ENCODE results near the gene ARHGAP23. TPM values are rescaled to one million over a fixed set of nuclear protein-coding genes. Genes with fewer than 3 reads are reported as not detected.

The ARHGAP23 gene
- total RNA-seq, 2 donors from 2014 or later = 5.2 to 10.9 TPM

- Histone ChIP-seq H3K4me1 (peaks cover 26% of the 10 kb centered on the region), H3K9me3 (no peaks in the 10 kb centered on the region), H3K36me3 (replicated peaks in 1 of 2; ENCODE audit: insufficient read depth in 1 of 2, low read depth in 2 of 2) (no peaks in the 10 kb centered on the region), H3K27ac (no peak overlapping the region), H3K27me3 (no peaks in the 10 kb centered on the region), H3K4me3 (no peak overlapping the region)
- no peak for DNase-seq
- intact Hi-C loops (cut with DNase I) = loop anchor here (5.0 kb wide), 1 partner anchor 43 kb away; no protein-coding TSS in a partner anchor
- WGBS, 2 donors = 74 to 80% methylated on average over 8 of the region's 8 CpGs
- ATAC-seq = no peak
- TF ChIP-seq POLR2A (IDR thresholded peaks at IDR 0.05) (no peak), CTCF (IDR thresholded peaks at IDR 0.05) (no peak)
Measured at GRCh38 chr17:38554430-38555350, 126.4 kb downstream of the ARHGAP23 start.

GRCh38 chr17:38556239-38556638 lies 128.0 kb downstream of the ARHGAP23 start:
- DNase-seq (no peak), ATAC-seq (no peak)
- H3K27ac ChIP-seq = no peak overlapping the region
- no peaks in the 10 kb centered on the region for H3K27me3 ChIP-seq
- intact Hi-C loops (cut with DNase I) = loop anchor here (5.0 kb wide), 1 partner anchor 41 kb away; no protein-coding TSS in a partner anchor
- TF ChIP-seq POLR2A (IDR thresholded peaks at IDR 0.05) (no peak), CTCF (IDR thresholded peaks at IDR 0.05) (no peak)
- peaks cover 35% of the 10 kb centered on the region for H3K4me1 ChIP-seq
- H3K36me3 ChIP-seq (replicated peaks in 1 of 2; ENCODE audit: insufficient read depth in 1 of 2, low read depth in 2 of 2) = no peaks in the 10 kb centered on the region
- no peaks in the 10 kb centered on the region for H3K9me3 ChIP-seq
- H3K4me3 ChIP-seq = no peak overlapping the region
- WGBS, 2 donors = 88 to 89% methylated on average over 6 of the region's 6 CpGs

DNA sequence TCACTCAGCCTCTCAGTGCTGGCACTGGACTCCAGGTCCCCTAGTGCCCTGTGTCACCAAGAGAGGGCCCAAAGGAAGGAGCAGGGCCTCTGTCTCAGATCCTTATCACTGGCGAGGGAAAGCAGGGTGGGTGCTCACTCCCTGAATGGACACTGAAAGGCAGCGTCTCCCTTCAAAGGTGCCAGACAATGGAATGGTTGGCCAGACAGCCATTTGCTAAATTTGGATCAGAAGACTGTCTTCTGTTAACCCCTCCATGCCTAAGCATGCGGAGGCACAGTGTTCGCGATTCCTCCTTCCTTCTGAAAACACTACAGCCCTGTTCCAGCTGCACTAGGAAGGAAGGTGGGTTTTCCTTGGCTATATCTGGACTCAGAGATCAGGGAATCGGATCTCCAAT lies 129.1 kb downstream of the ARHGAP23 start:
- Histone ChIP-seq H3K4me3 (no peak overlapping the region), H3K27me3 (peaks cover 0 to 8% of the 10 kb centered on the region in 2 donors), H3K27ac (peak overlapping the region in 3 of 4 donors; percentile 31 to 68 (median 45)), H3K9me3 (no peaks in the 10 kb centered on the region), H3K4me1 (peaks cover 35% of the 10 kb centered on the region), H3K36me3 (replicated peaks in 1 of 2; ENCODE audit: insufficient read depth in 1 of 2, low read depth in 2 of 2) (no peaks in the 10 kb centered on the region)
- TF ChIP-seq POLR2A (IDR thresholded peaks at IDR 0.05) = no peak
- TF ChIP-seq CTCF (IDR thresholded peaks at IDR 0.05) = no peak
- DNase-seq (no peak), ATAC-seq (no peak)
- 67 to 87% methylated on average over 3 to 6 of the region's 6 CpGs for WGBS, 2 donors
- intact Hi-C loops (cut with DNase I) = loop anchor here (5.0 kb wide), 1 partner anchor 40 kb away; no protein-coding TSS in a partner anchor

- Histone ChIP-seq H3K4me1 (peaks cover 35% of the 10 kb centered on the region), H3K27ac (peak overlapping the region; percentile 22 to 68 (median 38)), H3K4me3 (no peak overlapping the region), H3K9me3 (no peaks in the 10 kb centered on the region), H3K27me3 (peaks cover 0 to 15% of the 10 kb centered on the region in 2 donors), H3K36me3 (replicated peaks in 1 of 2; ENCODE audit: insufficient read depth in 1 of 2, low read depth in 2 of 2) (no peaks in the 10 kb centered on the region)
- DNase-seq (peak; percentile 94 to 96 (median 95)), ATAC-seq (peak; percentile 94)
- 4 to 26% methylated on average over 16 to 52 of the region's 52 CpGs for WGBS, 2 donors
- intact Hi-C loops (cut with DNase I) = loop anchor here (5.0 kb wide), 1 partner anchor 39 kb away; no protein-coding TSS in a partner anchor
- TF ChIP-seq POLR2A (IDR thresholded peaks at IDR 0.05) = peak in 1 of 3 donors; percentile 5
- peak; percentile 84 to 99 (median 95) for TF ChIP-seq CTCF (IDR thresholded peaks at IDR 0.05)
Measured at GRCh38 chr17:38557836-38558727, 129.8 kb downstream of the ARHGAP23 start.
